ENCODE measurements around the gene MAP1B. TPM values are rescaled to one million over a fixed set of nuclear protein-coding genes. Genes with fewer than 3 reads are reported as not detected.

Gene MAP1B
- total RNA-seq, 1 experiment from 2014 or later: 34.6 TPM

DNA sequence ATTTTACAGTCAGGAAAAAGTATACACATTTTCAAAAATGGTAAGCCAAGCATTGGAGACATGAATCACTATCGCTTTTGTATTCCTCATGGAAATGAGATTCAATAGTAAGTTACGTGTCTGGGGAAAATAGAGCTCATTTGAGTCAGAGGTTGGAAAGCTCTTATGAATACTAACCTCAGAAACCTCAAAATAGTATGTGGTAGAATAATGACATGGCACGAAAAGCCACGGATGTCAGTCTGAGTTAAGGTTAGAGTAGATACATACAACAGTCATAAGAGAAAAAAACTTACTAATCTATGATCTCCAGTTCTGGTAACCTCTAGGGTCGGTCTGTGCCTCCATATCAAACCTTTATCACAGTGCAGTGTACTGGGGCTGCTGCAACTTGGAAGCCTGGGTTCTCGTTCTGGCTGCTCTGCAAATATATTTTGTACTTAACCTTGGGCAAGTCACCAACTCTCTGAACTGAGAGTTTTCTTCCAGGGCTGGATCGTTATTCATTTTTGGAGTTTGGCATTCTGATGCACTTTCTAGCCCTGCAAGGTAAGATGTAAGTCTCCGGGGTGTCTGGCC, 31.8 kb downstream of the MAP1B start:
- H3K27ac Mint-ChIP-seq (ENCODE audit: unreplicated experiment): no peak overlapping the region
- intact Hi-C loops (cut with micrococcal nuclease; ENCODE audit: unreplicated experiment): loop anchor here (2.0 to 10.0 kb wide), 4 partner anchors 108 to 354 kb away; no protein-coding TSS in a partner anchor
- BruUV-seq (replicated peaks): no TSS peak
- CTCF ChIA-PET: no interaction called here
- no peaks in the 10 kb centered on the region for H3K9me3 Mint-ChIP-seq (ENCODE audit: low read depth, unreplicated experiment)
- H3K4me1 Mint-ChIP-seq (ENCODE audit: low read depth, unreplicated experiment): peaks cover 5% of the 10 kb centered on the region
- H3K4me3 Mint-ChIP-seq (ENCODE audit: low read depth, unreplicated experiment): no peak overlapping the region
- no peaks in the 10 kb centered on the region for H3K27me3 Mint-ChIP-seq (ENCODE audit: unreplicated experiment)
- TF ChIP-seq, protein P1, sequence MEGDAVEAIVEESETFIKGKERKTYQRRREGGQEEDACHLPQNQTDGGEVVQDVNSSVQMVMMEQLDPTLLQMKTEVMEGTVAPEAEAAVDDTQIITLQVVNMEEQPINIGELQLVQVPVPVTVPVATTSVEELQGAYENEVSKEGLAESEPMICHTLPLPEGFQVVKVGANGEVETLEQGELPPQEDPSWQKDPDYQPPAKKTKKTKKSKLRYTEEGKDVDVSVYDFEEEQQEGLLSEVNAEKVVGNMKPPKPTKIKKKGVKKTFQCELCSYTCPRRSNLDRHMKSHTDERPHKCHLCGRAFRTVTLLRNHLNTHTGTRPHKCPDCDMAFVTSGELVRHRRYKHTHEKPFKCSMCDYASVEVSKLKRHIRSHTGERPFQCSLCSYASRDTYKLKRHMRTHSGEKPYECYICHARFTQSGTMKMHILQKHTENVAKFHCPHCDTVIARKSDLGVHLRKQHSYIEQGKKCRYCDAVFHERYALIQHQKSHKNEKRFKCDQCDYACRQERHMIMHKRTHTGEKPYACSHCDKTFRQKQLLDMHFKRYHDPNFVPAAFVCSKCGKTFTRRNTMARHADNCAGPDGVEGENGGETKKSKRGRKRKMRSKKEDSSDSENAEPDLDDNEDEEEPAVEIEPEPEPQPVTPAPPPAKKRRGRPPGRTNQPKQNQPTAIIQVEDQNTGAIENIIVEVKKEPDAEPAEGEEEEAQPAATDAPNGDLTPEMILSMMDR (IDR thresholded peaks at IDR 0.05; ENCODE audit: unreplicated experiment): no peak
- no peaks in the 10 kb centered on the region for H3K36me3 Mint-ChIP-seq (ENCODE audit: insufficient read depth, unreplicated experiment)
- DNase-seq: no peak

DNA sequence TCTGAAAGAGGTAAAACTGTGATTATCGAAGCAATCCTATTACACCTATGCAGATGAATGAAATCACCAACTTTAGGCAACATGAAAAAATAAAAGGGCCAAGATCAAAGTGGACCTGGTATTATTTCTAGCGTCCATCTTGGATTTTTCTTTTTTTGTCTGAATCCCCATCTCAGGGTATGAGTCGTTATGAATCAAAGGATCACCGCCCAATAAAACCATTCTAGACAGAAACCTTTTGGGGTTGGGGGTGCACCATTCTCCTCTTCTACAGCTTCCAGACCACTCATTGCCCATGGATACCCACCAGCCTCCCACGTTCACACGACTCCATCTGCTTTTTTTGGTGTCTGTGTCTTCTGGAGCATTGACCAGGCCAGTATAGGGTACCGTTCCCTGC, 33.4 kb downstream of the MAP1B start:
- no peak for DNase-seq
- intact Hi-C loops (cut with micrococcal nuclease; ENCODE audit: unreplicated experiment): no loop called here

DNA sequence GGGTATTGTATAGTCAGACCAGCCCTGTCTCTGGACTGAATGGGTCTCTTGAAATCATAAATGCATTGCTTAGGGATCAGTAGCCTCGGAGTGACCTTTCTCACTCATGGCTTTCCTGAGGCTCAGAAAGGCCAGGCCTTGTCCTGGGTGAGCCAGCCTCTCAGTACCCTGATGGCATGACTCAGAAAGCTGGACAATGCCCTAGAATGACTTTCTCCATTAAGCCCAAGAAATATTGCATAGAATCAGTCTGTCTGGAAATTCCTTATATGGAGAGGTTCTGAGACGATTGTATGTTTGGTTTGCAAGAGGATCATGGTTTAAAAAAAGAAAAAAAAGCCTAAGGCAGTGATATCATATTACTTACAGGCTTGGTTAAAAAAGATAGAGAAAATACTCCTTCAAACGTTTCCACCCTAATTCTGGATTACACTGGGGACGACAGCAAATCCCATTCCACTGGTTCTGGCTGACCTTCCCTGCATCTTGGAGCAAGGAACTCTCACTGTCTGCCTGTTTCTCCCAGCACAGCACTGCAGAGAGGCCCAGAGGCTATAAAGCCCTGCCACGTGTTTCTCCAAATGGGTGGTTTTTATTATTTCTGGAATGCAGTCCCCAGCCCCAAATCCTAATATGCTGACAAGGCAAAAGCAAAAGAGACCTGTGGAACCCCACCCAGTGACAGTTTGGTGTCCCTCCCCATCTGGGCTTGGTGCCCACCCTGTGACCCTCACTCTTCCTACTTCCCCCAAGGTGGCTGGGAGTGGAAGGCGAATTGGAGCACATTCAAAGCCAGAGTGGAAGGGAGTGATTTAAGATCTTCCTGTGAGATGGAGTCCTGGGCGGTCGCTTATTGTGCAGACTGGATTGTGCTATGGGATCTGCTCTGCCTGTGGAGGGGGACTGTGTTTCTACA, 34.4 kb downstream of the MAP1B start:
- H3K9me3 Mint-ChIP-seq (ENCODE audit: low read depth, unreplicated experiment): no peaks in the 10 kb centered on the region
- no peaks in the 10 kb centered on the region for H3K36me3 Mint-ChIP-seq (ENCODE audit: insufficient read depth, unreplicated experiment)
- no peak overlapping the region for H3K4me3 Mint-ChIP-seq (ENCODE audit: low read depth, unreplicated experiment)
- DNase-seq: no peak
- no peak overlapping the region for H3K27ac Mint-ChIP-seq (ENCODE audit: unreplicated experiment)
- H3K27me3 Mint-ChIP-seq (ENCODE audit: unreplicated experiment): no peaks in the 10 kb centered on the region
- TF ChIP-seq, protein P1 (IDR thresholded peaks at IDR 0.05; ENCODE audit: unreplicated experiment): no peak
- CTCF ChIA-PET: interaction anchor here (0.7 kb wide), 1 partner anchor 101 kb away, joined by 3 read pairs; no protein-coding TSS in a partner anchor
- H3K4me1 Mint-ChIP-seq (ENCODE audit: low read depth, unreplicated experiment): no peaks in the 10 kb centered on the region
- no TSS peak for BruUV-seq (replicated peaks)
- intact Hi-C loops (cut with micrococcal nuclease; ENCODE audit: unreplicated experiment): no loop called here

More for the DNA sequence above, 33.4 kb downstream of the MAP1B start:
- Mint-ChIP-seq H3K36me3 (ENCODE audit: insufficient read depth, unreplicated experiment) (no peaks in the 10 kb centered on the region), H3K4me1 (ENCODE audit: low read depth, unreplicated experiment) (no peaks in the 10 kb centered on the region), H3K27ac (ENCODE audit: unreplicated experiment) (no peak overlapping the region), H3K4me3 (ENCODE audit: low read depth, unreplicated experiment) (no peak overlapping the region), H3K9me3 (ENCODE audit: low read depth, unreplicated experiment) (no peaks in the 10 kb centered on the region), H3K27me3 (ENCODE audit: unreplicated experiment) (no peaks in the 10 kb centered on the region)
- BruUV-seq (replicated peaks): no TSS peak
- CTCF ChIA-PET: no interaction called here
- TF ChIP-seq, protein P1 (IDR thresholded peaks at IDR 0.05; ENCODE audit: unreplicated experiment): no peak

DNA sequence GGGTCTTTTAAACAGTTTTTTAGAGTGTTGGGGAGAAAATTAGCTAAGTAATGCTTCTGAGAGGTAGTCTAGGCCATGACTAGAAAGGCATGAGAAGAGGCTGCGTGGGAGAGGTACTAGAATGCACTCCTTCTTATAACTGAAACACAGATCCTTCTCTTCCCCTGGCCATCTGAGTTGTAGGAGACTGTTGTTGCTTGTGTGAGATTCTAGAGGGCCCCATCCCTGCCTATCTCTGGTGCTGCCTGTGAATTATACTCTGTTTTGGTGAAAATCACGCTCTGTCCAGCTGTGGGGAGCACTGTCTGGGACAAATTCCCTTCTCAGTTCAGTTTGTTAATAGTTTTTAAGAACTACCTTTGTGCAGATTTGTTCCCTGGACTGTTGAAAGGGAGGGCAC, 37.5 kb downstream of the MAP1B start:
- intact Hi-C loops (cut with micrococcal nuclease; ENCODE audit: unreplicated experiment): no loop called here
- H3K4me3 Mint-ChIP-seq (ENCODE audit: low read depth, unreplicated experiment): no peak overlapping the region
- no peaks in the 10 kb centered on the region for H3K36me3 Mint-ChIP-seq (ENCODE audit: insufficient read depth, unreplicated experiment)
- BruUV-seq (replicated peaks): no TSS peak
- H3K27me3 Mint-ChIP-seq (ENCODE audit: unreplicated experiment): no peaks in the 10 kb centered on the region
- H3K4me1 Mint-ChIP-seq (ENCODE audit: low read depth, unreplicated experiment): no peaks in the 10 kb centered on the region
- CTCF ChIA-PET: no interaction called here
- H3K27ac Mint-ChIP-seq (ENCODE audit: unreplicated experiment): no peak overlapping the region
- no peaks in the 10 kb centered on the region for H3K9me3 Mint-ChIP-seq (ENCODE audit: low read depth, unreplicated experiment)
- DNase-seq: no peak
- TF ChIP-seq, protein P1 (IDR thresholded peaks at IDR 0.05; ENCODE audit: unreplicated experiment): no peak

Data from Calu3 (cell line).